Testis (tissue), 2 donors: ENCODE data around the gene TAB2.

Source experiments
- POLR2A ChIP-seq: fragments of 450-650 bp; IDR thresholded peaks from one replicate; pipeline ENCODE4 v1.6.1; 2017; ENCODE audit warnings: antibody characterized with exemption, mild to moderate bottlenecking, moderate library complexity
- TF ChIP-seq, protein P1 (sequence below), 3 experiments: fragments of 450-650 bp in 2 of 3; fragments of 200-600 bp in 1 of 3; sonication (generic) in 1 of 3; IDR thresholded peaks; one replicate each; pipeline ENCODE4 v1.5.1; 2016 to 2019; ENCODE audit warnings: antibody characterized with exemption in 3 of 3, mild to moderate bottlenecking in 2 of 3, moderate library complexity in 1 of 3

DNA sequence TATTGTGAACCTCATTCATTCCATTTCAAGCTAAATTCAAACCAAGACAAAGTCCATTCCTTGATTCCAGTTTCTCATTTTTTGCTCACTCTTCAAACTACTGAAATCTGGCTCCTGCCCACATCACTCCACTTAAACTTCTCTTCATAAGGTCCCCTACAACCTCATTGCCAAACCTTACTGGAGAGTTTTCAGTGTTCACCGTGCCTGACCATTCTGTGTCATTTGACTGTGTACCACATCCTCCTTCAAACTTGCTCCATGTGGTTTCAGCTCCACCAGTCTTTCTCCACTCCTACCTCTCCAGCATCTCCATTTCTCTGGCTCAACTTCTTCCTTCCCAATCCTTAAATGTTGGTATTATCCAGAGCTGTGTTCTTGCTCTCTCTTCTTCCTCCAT is 38.5 kb upstream of the TAB2 start:
- TF ChIP-seq, protein P1, sequence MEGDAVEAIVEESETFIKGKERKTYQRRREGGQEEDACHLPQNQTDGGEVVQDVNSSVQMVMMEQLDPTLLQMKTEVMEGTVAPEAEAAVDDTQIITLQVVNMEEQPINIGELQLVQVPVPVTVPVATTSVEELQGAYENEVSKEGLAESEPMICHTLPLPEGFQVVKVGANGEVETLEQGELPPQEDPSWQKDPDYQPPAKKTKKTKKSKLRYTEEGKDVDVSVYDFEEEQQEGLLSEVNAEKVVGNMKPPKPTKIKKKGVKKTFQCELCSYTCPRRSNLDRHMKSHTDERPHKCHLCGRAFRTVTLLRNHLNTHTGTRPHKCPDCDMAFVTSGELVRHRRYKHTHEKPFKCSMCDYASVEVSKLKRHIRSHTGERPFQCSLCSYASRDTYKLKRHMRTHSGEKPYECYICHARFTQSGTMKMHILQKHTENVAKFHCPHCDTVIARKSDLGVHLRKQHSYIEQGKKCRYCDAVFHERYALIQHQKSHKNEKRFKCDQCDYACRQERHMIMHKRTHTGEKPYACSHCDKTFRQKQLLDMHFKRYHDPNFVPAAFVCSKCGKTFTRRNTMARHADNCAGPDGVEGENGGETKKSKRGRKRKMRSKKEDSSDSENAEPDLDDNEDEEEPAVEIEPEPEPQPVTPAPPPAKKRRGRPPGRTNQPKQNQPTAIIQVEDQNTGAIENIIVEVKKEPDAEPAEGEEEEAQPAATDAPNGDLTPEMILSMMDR (IDR thresholded peaks at IDR 0.05), result no peak
- TF ChIP-seq POLR2A, result no peak
